IMR-90 (cell line): ENCODE measurements around the gene RNF6. TPM values are rescaled to one million over a fixed set of nuclear protein-coding genes. Genes with fewer than 3 reads are reported as not detected.

Experiments
- ATAC-seq: fragments of 200-7000 bp; cut with Tn5 transposase; 2 replicates; pipeline ENCODE4 v1.9.1; 2020; ENCODE audit warnings: low read depth, mild to moderate bottlenecking, moderate library complexity
- BruUV-seq: library from RNA; stranded (reverse); fragments of 400-500 nt; replicated peaks from 2 replicates; lab custom pipeline; 2021; lab: Mats Ljungman, UMichigan
- CTCF ChIA-PET: fragments of 300-600 bp; formaldehyde crosslinking; extraction: SDS; loops from one replicate; lab custom pipeline; 2021; ENCODE audit warnings: antibody characterized with exemption; lab: Yijun Ruan, JAX
- POLR2A ChIA-PET: fragments of 300-600 bp; sonication (Branson Sonifier 250); formaldehyde crosslinking; loops from one replicate; lab custom pipeline; 2022; ENCODE audit warnings: antibody characterized with exemption; ENCODE audit not compliant: unreplicated experiment; lab: Charles Lee
- DNase-seq: peaks from one replicate; pipeline ENCODE4 v3.0.0; 2013
- H2AFZ ChIP-seq: replicated peaks from 2 replicates; pipeline ENCODE3; 2013; ENCODE audit warnings: low read length, mild to moderate bottlenecking; ENCODE audit not compliant: poor library complexity
- H2AK5ac ChIP-seq: 2 replicates; pipeline ENCODE4 v1.6.1; 2013; ENCODE audit warnings: low read depth, low read length, inconsistent platforms
- H2AK9ac ChIP-seq: replicated peaks from 2 replicates; pipeline ENCODE3; 2013; ENCODE audit warnings: mild to moderate bottlenecking, low read depth, low read length, moderate library complexity; ENCODE audit not compliant: poor library complexity
- H2BK120ac ChIP-seq: 2 replicates; pipeline ENCODE4 v1.6.1; 2013; ENCODE audit warnings: low read depth, low read length, inconsistent platforms
- H2BK15ac ChIP-seq: 3 replicates; pipeline ENCODE4 v1.6.1; 2013; ENCODE audit warnings: low read depth, low read length, inconsistent platforms
- H2BK20ac ChIP-seq: 2 replicates; pipeline ENCODE4 v1.6.1; 2013; ENCODE audit warnings: low read depth, mild to moderate bottlenecking, inconsistent platforms, low read length, moderate library complexity
- H2BK5ac ChIP-seq: 2 replicates; pipeline ENCODE4 v1.6.1; 2013; ENCODE audit warnings: mild to moderate bottlenecking, low read depth, low read length, inconsistent platforms; ENCODE audit not compliant: poor library complexity, severe bottlenecking
- H3K14ac ChIP-seq: replicated peaks from 2 replicates; pipeline ENCODE4 v1.6.1; 2013; ENCODE audit warnings: low read depth, low read length, inconsistent platforms
- H3K18ac ChIP-seq: 2 replicates; pipeline ENCODE4 v1.6.1; 2013; ENCODE audit warnings: low read depth, low read length, control low read depth
- H3K23ac ChIP-seq: 2 replicates; pipeline ENCODE4 v1.6.1; 2013; ENCODE audit warnings: low read depth, low read length, inconsistent platforms
- H3K27ac ChIP-seq: 2 replicates; pipeline ENCODE4 v1.5.1; 2013; ENCODE audit warnings: mild to moderate bottlenecking, control low read depth, low read length; ENCODE audit not compliant: insufficient read depth
- H3K27me3 ChIP-seq: 2 replicates; pipeline ENCODE4 v1.6.1; 2013; ENCODE audit warnings: low read length; ENCODE audit not compliant: control insufficient read depth, insufficient read depth
- H3K36me3 ChIP-seq: 2 replicates; pipeline ENCODE4 v1.6.1; 2013; ENCODE audit warnings: low read length, mixed read lengths; ENCODE audit not compliant: control insufficient read depth, insufficient read depth
- H3K4ac ChIP-seq: 2 replicates; pipeline ENCODE4 v1.6.1; 2013; ENCODE audit warnings: low read depth, low read length, inconsistent platforms
- H3K4me1 ChIP-seq: 2 replicates; pipeline ENCODE4 v1.6.1; 2013; ENCODE audit warnings: low read length, mixed read lengths; ENCODE audit not compliant: control insufficient read depth, insufficient read depth
- H3K4me2 ChIP-seq: 2 replicates; pipeline ENCODE4 v1.6.1; 2013; ENCODE audit warnings: low read depth, mild to moderate bottlenecking, control low read depth, low read length, moderate library complexity
- H3K4me3 ChIP-seq: 2 replicates; pipeline ENCODE4 v1.5.1; 2013; ENCODE audit warnings: low read depth, mild to moderate bottlenecking, control low read depth, low read length, moderate library complexity; ENCODE audit not compliant: insufficient read depth
- H3K56ac ChIP-seq: 2 replicates; pipeline ENCODE4 v1.6.1; 2013; ENCODE audit warnings: low read length, inconsistent platforms; ENCODE audit not compliant: insufficient read depth; ENCODE audit errors: extremely low read depth
- H3K79me1 ChIP-seq, 2 experiments: 2 replicates each; pipeline ENCODE4 v1.6.1; 2013; ENCODE audit warnings: low read length in 2 of 2, inconsistent platforms in 1 of 2, low read depth in 1 of 2
- H3K9ac ChIP-seq: 2 replicates; pipeline ENCODE4 v1.6.1; 2013; ENCODE audit warnings: low read depth, low read length, control low read depth
- H3K9me1 ChIP-seq: 2 replicates; pipeline ENCODE4 v1.6.1; 2013; ENCODE audit warnings: low read length, inconsistent platforms; ENCODE audit not compliant: insufficient read depth
- H3K9me3 ChIP-seq: 2 replicates; pipeline ENCODE4 v1.6.1; 2013; ENCODE audit warnings: low read length; ENCODE audit not compliant: control insufficient read depth, insufficient read depth
- H4K20me1 ChIP-seq: 2 replicates; pipeline ENCODE4 v1.6.1; 2013; ENCODE audit warnings: low read length, inconsistent platforms; ENCODE audit not compliant: insufficient read depth
- H4K5ac ChIP-seq: 2 replicates; pipeline ENCODE4 v1.6.1; 2013; ENCODE audit warnings: mild to moderate bottlenecking, low read depth, low read length, control low read depth
- H4K8ac ChIP-seq, 2 experiments: 2 replicates each; pipeline ENCODE4 v1.6.1; 2013; ENCODE audit warnings: low read depth in 2 of 2, low read length in 2 of 2, control low read depth in 1 of 2, inconsistent platforms in 1 of 2
- H4K91ac ChIP-seq: 2 replicates; pipeline ENCODE4 v1.6.1; 2013; ENCODE audit warnings: low read depth, low read length, inconsistent platforms; ENCODE audit not compliant: insufficient read depth
- CEBPB ChIP-seq: IDR thresholded peaks from 2 replicates; pipeline ENCODE4 v1.6.1; 2012; ENCODE audit warnings: low read depth, low read length, improper control_type of control experiment
- CHD1 ChIP-seq: IDR thresholded peaks from 2 replicates; pipeline ENCODE4 v1.6.1; 2012; ENCODE audit warnings: low read depth, low read length, improper control_type of control experiment
- CTCF ChIP-seq: conservative IDR thresholded peaks from 2 replicates; pipeline ENCODE4 v1.5.1; 2012; ENCODE audit warnings: mild to moderate bottlenecking, low read depth, low read length, improper control_type of control experiment
- ELK1 ChIP-seq: fragments of 150-350 bp; IDR thresholded peaks from 2 replicates; pipeline ENCODE4 v1.6.1; 2016; ENCODE audit warnings: low read depth, mild to moderate bottlenecking, low read length, moderate library complexity, borderline replicate concordance
- FOS ChIP-seq: fragments of 150-350 bp; IDR thresholded peaks from 2 replicates; pipeline ENCODE4 v1.6.1; 2016; ENCODE audit warnings: low read depth, low read length
- MAZ ChIP-seq: IDR thresholded peaks from 2 replicates; pipeline ENCODE4 v1.6.1; 2012; ENCODE audit warnings: low read depth, mild to moderate bottlenecking, low read length, improper control_type of control experiment, moderate library complexity, borderline replicate concordance
- RAD21 ChIP-seq: IDR thresholded peaks from 2 replicates; pipeline ENCODE4 v1.6.1; 2012; ENCODE audit warnings: low read length, improper control_type of control experiment
- RCOR1 ChIP-seq: IDR thresholded peaks from 2 replicates; pipeline ENCODE4 v1.6.1; 2012; ENCODE audit warnings: mild to moderate bottlenecking, low read length, improper control_type of control experiment; ENCODE audit not compliant: insufficient replicate concordance
- RFX5 ChIP-seq: IDR thresholded peaks from 2 replicates; pipeline ENCODE4 v1.8.0; 2012; ENCODE audit warnings: low read depth, mild to moderate bottlenecking, low read length, moderate library complexity
- dilution Hi-C: fragments of 300-500 bp; cut with HindIII; formaldehyde crosslinking; loops from one replicate; pipeline ENCODE4 v1.14.3; 2018; ENCODE audit warnings: low sequenced_read_pairs; ENCODE audit not compliant: unreplicated experiment
- in situ Hi-C: fragments of 300-500 bp; cut with MboI; formaldehyde crosslinking; loops from 3 replicates; pipeline ENCODE4 v1.14.3; 2019; ENCODE audit warnings: low sequenced_read_pairs, inconsistent platforms, mixed read lengths
- intact Hi-C: fragments of 100-400 bp; cut with micrococcal nuclease; formaldehyde crosslinking; loops from 2 replicates; pipeline ENCODE4 v1.10.0; 2022
- polyA plus RNA-seq, 3 experiments: library from polyadenylated mRNA; depleted of rRNA; stranded (reverse); fragments of >200 nt; gene quantifications; 2 replicates each; pipeline ENCODE4 v1.2.3, GENCODE V29; 2012; ENCODE audit warnings: low replicate concordance in 1 of 3
- total RNA-seq: library from RNA; depleted of rRNA; stranded (reverse); fragments of >200 nt; gene quantifications from 2 replicates; pipeline ENCODE4 v1.2.3, GENCODE V29; 2012
- TF ChIP-seq, protein P1 (sequence below): fragments of 150-350 bp; IDR thresholded peaks from 2 replicates; pipeline ENCODE4 v1.6.1; 2017; ENCODE audit warnings: mild to moderate bottlenecking, antibody characterized with exemption, low read length, low read depth

Gene RNF6
- total and polyA plus RNA-seq, 2 of the 4 experiments (the other 2 are of a cell fraction): 22.9 to 33.3 TPM

- CTCF ChIA-PET: no interaction called here
- no peaks in the 10 kb centered on the region for H3K36me3 ChIP-seq
- peaks cover 6% of the 10 kb centered on the region for H3K4me1 ChIP-seq
- no peak overlapping the region for H2AK5ac ChIP-seq
- H4K5ac ChIP-seq: no peak overlapping the region; the same call in 1 of the 2 replicates
- intact Hi-C loops: no loop called here
- H3K9me3 ChIP-seq: 0 out of 2 replicates have a peak, but pooled peaks cover 1% of the 10 kb centered on the region
- in situ Hi-C loops: no loop called here
- H4K20me1 ChIP-seq: no peaks in the 10 kb centered on the region
- H3K56ac ChIP-seq: no peak overlapping the region
- BruUV-seq: no TSS peak
- H3K27ac ChIP-seq: no peak overlapping the region
- no peak overlapping the region for H2BK15ac ChIP-seq
- H2BK120ac ChIP-seq: no peak overlapping the region
- ATAC-seq (no peak), DNase-seq (no peak)
- H2AK9ac ChIP-seq: no peak overlapping the region
- no peak overlapping the region for H2BK5ac ChIP-seq
- H3K27me3 ChIP-seq: no peaks in the 10 kb centered on the region
- dilution Hi-C loops: no loop called here
- H2AFZ ChIP-seq: no peak overlapping the region
- peaks cover 3% of the 10 kb centered on the region; the same call in 1 of the 2 replicates for H3K9me1 ChIP-seq
- TF ChIP-seq RCOR1: no peak
- TF ChIP-seq FOS: no peak
- no peak for TF ChIP-seq CTCF
- TF ChIP-seq CHD1: no peak
- TF ChIP-seq MAZ: no peak
- TF ChIP-seq, protein P1, sequence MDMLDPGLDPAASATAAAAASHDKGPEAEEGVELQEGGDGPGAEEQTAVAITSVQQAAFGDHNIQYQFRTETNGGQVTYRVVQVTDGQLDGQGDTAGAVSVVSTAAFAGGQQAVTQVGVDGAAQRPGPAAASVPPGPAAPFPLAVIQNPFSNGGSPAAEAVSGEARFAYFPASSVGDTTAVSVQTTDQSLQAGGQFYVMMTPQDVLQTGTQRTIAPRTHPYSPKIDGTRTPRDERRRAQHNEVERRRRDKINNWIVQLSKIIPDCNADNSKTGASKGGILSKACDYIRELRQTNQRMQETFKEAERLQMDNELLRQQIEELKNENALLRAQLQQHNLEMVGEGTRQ: no peak
- TF ChIP-seq ELK1: no peak
- TF ChIP-seq RFX5: no peak
- no peak for TF ChIP-seq CEBPB
- no peak for TF ChIP-seq RAD21
- H3K4me2 ChIP-seq: no peak overlapping the region
- no peak overlapping the region for H4K91ac ChIP-seq
- no peak overlapping the region for H3K23ac ChIP-seq
- H3K4ac ChIP-seq: no peak overlapping the region
- no peak overlapping the region for H2BK20ac ChIP-seq
- no peak overlapping the region for H3K9ac ChIP-seq
- no peak overlapping the region for H3K18ac ChIP-seq
- POLR2A ChIA-PET: no interaction called here
- H3K4me3 ChIP-seq: no peak overlapping the region
- H4K8ac ChIP-seq: no peak overlapping the region
- no peaks in the 10 kb centered on the region for H3K79me1 ChIP-seq
- H3K14ac ChIP-seq: no peak overlapping the region
Observed at GRCh38 chr13:26200811-26201210, 21.3 kb downstream of the RNF6 start.
